Right lobe of liver (tissue), 6 donors: Measurements from ENCODE around the gene STX3. TPM values are rescaled to one million over a fixed set of nuclear protein-coding genes. Genes with fewer than 3 reads are reported as not detected.

ENCODE experiments used
- ATAC-seq, 4 donors: fragments of 200-7000 bp; cut with Tn5 transposase; one replicate each; pipeline ENCODE4 v1.9.1; 2020; ENCODE audit warnings: mild to moderate bottlenecking in 4 of 4, moderate library complexity in 4 of 4
- DNase-seq, 3 donors: peaks; one replicate each; pipeline ENCODE4 v3.0.0-alpha.2; 2020
- H3K27ac ChIP-seq, 3 donors: fragments of 200-600 bp; one replicate each; pipeline ENCODE4 v1.8.0; 2022
- H3K27me3 ChIP-seq, 2 donors: fragments of 200-600 bp; one replicate each; pipeline ENCODE4 v1.8.0; 2022
- H3K36me3 ChIP-seq, 4 donors: fragments of 200-600 bp; sonication (generic) in 1 of 4; one replicate each; pipeline versions ENCODE4 v1.5.1 to v1.8.0; 2017 to 2022; ENCODE audit warnings: control low read depth in 1 of 4
- H3K4me1 ChIP-seq, 4 donors: fragments of 200-600 bp; sonication (generic) in 1 of 4; one replicate each; pipeline versions ENCODE4 v1.5.1 to v1.8.0; 2017 to 2022; ENCODE audit warnings: control low read depth in 1 of 4
- H3K4me3 ChIP-seq, 3 donors: fragments of 200-600 bp; one replicate each; pipeline ENCODE4 v1.8.0; 2022
- H3K9me3 ChIP-seq, 4 donors: fragments of 200-600 bp; sonication (generic) in 1 of 4; one replicate each; pipeline versions ENCODE4 v1.5.1 to v1.8.0; 2017 to 2022; ENCODE audit warnings: control low read depth in 1 of 4
- POLR2A ChIP-seq: fragments of 450-650 bp; IDR thresholded peaks from one replicate; pipeline ENCODE4 v1.6.1; 2017; ENCODE audit warnings: antibody characterized with exemption, mild to moderate bottlenecking
- WGBS: methylation state at CpG from one replicate; pipeline ENCODE4 v1.1.6; 2018; ENCODE audit warnings: low coverage, low lambda C conversion rate; ENCODE audit not compliant: insufficient coverage; ENCODE audit errors: missing lambda C conversion rate; 5-methylcytosine and 5-hydroxymethylcytosine counted together
- intact Hi-C, 2 donors: fragments of 100-400 bp; cut with DNase I; formaldehyde crosslinking; loops; one replicate each; pipeline versions ENCODE4 v1.11.2 to v1.14.1; 2022
- total RNA-seq, 6 experiments: library from RNA; depleted of rRNA in 2 of 6; stranded (reverse); fragments of >200 nt in 2 of 6; fragmentation: NEBNext Ultra II Directional in 3 of 6; extraction: Animal tissue kit (Norgen Biotek cat#: 25700) in 3 of 6; gene quantifications; one replicate each; pipeline versions ENCODE4 v1.1.0 to v1.2.4, GENCODE V29; 2016 to 2023
- TF ChIP-seq, protein P1 (sequence below), 4 donors: fragments of 200-600 bp in 3 of 4; fragments of 450-650 bp in 1 of 4; IDR thresholded peaks; one replicate each; pipeline versions ENCODE4 v1.5.1 to v1.8.0; 2016 to 2022; ENCODE audit warnings: antibody characterized with exemption in 4 of 4, mild to moderate bottlenecking in 2 of 4
- donor health status: DM: no; HTN: yes; CAD: no.
- donor health status: DM: no; HTN: no; CAD: no.
- donor health status: DM: no; HTN: no; CAD: no.
- donor health status: DM: no; HTN: yes; CAD: no.
- donor health status: DM: no; HTN: yes; CAD: no.

Gene STX3
- total RNA-seq, 6 experiments from 2014 or later, result 4.5 to 16.5 (median 8.6) TPM

GRCh38 chr11:59760771-59761170 is 5.6 kb downstream of the STX3 start:
- Histone ChIP-seq H3K36me3 (no peaks in the 10 kb centered on the region), H3K27ac (no peak overlapping the region), H3K27me3 (no peaks in the 10 kb centered on the region), H3K4me3 (no peak overlapping the region), H3K4me1 (no peaks in the 10 kb centered on the region), H3K9me3 (no peaks in the 10 kb centered on the region)
- TF ChIP-seq POLR2A, result no peak
- TF ChIP-seq, protein P1, sequence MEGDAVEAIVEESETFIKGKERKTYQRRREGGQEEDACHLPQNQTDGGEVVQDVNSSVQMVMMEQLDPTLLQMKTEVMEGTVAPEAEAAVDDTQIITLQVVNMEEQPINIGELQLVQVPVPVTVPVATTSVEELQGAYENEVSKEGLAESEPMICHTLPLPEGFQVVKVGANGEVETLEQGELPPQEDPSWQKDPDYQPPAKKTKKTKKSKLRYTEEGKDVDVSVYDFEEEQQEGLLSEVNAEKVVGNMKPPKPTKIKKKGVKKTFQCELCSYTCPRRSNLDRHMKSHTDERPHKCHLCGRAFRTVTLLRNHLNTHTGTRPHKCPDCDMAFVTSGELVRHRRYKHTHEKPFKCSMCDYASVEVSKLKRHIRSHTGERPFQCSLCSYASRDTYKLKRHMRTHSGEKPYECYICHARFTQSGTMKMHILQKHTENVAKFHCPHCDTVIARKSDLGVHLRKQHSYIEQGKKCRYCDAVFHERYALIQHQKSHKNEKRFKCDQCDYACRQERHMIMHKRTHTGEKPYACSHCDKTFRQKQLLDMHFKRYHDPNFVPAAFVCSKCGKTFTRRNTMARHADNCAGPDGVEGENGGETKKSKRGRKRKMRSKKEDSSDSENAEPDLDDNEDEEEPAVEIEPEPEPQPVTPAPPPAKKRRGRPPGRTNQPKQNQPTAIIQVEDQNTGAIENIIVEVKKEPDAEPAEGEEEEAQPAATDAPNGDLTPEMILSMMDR (IDR thresholded peaks at IDR 0.05), result no peak
- DNase-seq (no peak), ATAC-seq (no peak)
- WGBS, result 90% methylated on average over 4 of the region's 4 CpGs
- intact Hi-C loops, result loop anchor here in 1 of 2 donors (5.0 kb wide), 1 partner anchor 37 kb away; no protein-coding TSS in a partner anchor

- WGBS, result 71% methylated on average over 6 of the region's 6 CpGs
- ATAC-seq (peak; percentile 23 to 65 (median 28)), DNase-seq (no peak)
- no peaks in the 10 kb centered on the region for H3K4me1 ChIP-seq
- no peaks in the 10 kb centered on the region for H3K36me3 ChIP-seq
- intact Hi-C loops, result loop anchor here in 1 of 2 donors (5.0 kb wide), 1 partner anchor 35 kb away; no protein-coding TSS in a partner anchor
- no peaks in the 10 kb centered on the region for H3K27me3 ChIP-seq
- no peaks in the 10 kb centered on the region for H3K9me3 ChIP-seq
- no peak overlapping the region for H3K4me3 ChIP-seq
- no peak overlapping the region for H3K27ac ChIP-seq
- TF ChIP-seq POLR2A, result no peak
- TF ChIP-seq, protein P1 (IDR thresholded peaks at IDR 0.05), result no peak
These were observed 6.8 kb downstream of the STX3 start for GRCh38 chr11:59761993-59762392.

DNA sequence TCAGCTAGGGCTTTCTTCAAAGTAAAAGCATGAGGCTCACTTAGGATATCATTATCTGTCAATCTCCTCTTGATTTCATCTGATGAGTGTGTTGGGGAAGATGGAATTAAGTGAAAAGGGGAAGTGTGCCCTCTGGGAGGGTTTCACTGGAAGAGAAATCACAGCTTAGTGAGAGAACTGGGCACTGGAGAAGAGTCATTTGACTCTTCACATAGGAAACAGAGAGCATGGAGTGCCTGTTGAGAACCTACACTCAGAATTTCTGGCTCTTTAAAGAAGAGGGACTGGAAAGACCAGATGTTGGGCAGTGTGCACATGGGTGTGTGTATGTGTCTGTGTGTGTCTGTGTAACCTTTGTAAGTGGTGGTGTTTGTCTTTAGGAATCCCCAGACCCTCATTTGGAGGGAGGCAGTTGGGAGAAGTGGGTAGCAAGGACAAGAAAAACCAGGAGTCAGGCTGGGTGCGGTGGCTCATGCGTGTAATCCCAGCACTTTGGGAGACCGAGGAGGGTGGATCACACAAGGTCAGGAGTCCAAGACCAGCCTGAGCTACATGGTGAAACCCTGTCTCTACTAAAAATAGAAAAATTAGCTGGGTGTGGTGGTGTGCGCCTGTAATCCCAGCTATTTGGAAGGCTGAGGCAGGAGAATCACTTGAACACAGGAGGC is 10.0 kb downstream of the STX3 start:
- WGBS, result 94% methylated on average over 3 of the region's 4 CpGs
- Histone ChIP-seq H3K27ac (no peak overlapping the region), H3K36me3 (no peaks in the 10 kb centered on the region), H3K27me3 (no peaks in the 10 kb centered on the region), H3K4me1 (peaks cover 0 to 4% (median 0%) of the 10 kb centered on the region in 4 donors), H3K9me3 (no peaks in the 10 kb centered on the region), H3K4me3 (no peak overlapping the region)
- intact Hi-C loops, result no loop called here
- ATAC-seq (no peak), DNase-seq (no peak)
- TF ChIP-seq, protein P1 (IDR thresholded peaks at IDR 0.05), result no peak
- no peak for TF ChIP-seq POLR2A

DNA sequence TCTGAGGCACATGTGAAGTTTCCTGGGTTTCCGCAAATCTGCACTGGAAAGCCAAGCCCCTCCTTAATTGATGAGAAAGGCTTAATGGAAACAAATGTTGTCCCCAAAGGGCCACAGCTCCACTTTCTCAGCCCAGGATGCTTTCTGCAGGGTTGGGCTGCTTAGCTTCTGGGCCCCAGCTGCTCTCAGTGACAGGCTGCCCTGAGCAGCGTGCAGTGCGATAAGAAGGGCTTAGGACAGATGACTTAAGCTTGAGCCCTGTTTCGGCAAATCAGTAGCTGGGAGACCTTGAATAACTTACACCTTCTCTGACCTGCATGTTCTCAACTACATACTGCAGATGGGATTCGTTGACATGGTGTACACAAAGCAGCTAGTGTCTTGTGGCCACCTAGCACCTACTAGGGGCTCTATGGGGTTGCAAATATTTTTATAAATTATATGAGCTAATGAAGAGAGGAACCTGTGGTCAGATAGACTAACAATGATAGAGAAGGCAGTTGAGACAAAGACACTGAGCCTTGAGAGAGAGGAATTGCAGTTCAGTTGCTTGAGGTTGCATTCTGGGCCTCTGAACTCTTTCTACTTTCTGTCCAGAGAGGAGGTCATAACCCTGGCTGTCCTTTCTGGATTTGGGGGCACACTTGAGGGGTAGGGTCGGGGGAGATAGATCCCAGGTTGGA is 11.5 kb downstream of the STX3 start:
- intact Hi-C loops, result no loop called here
- Histone ChIP-seq H3K27ac (no peak overlapping the region), H3K9me3 (no peaks in the 10 kb centered on the region), H3K27me3 (no peaks in the 10 kb centered on the region), H3K4me3 (no peak overlapping the region), H3K36me3 (no peaks in the 10 kb centered on the region), H3K4me1 (peaks cover 0 to 4% (median 0%) of the 10 kb centered on the region in 4 donors)
- DNase-seq (no peak), ATAC-seq (no peak)
- 76% methylated on average over 3 of the region's 6 CpGs for WGBS
- TF ChIP-seq, protein P1 (IDR thresholded peaks at IDR 0.05), result no peak
- no peak for TF ChIP-seq POLR2A
